NCI-H460 (cell line): ENCODE data around the gene EIF4B. TPM values are rescaled to one million over a fixed set of nuclear protein-coding genes. Genes with fewer than 3 reads are reported as not detected.
A peak's percentile ranks its signal among the peaks of the same experiment; 100 is the strongest.

Experiments
- DNase-seq: peaks from one replicate; pipeline ENCODE4 v3.0.0-alpha.2; 2016; ENCODE audit warnings: low read depth; ENCODE audit errors: extremely low read depth
- total RNA-seq: library from RNA; depleted of rRNA; stranded (reverse); fragments of >200 nt; shearing (Covaris generic); gene quantifications from 2 replicates; pipeline ENCODE4 v1.2.3, GENCODE V29; 2014

The EIF4B gene
- total RNA-seq, 1 experiment from 2014 or later = 879 TPM

- DNase-seq = no peak
Measured at GRCh38 chr12:53044896-53045695, 38.8 kb downstream of the EIF4B start.

GRCh38 chr12:53045696-53046045, 39.4 kb downstream of the EIF4B start:
- DNase-seq = no peak

- no peak for DNase-seq
Measured at GRCh38 chr12:53046655-53047220, 40.5 kb downstream of the EIF4B start.

GRCh38 chr12:53047221-53048032, 41.2 kb downstream of the EIF4B start:
- DNase-seq = peak; percentile 56

GRCh38 chr12:53048033-53048779, 42.0 kb downstream of the EIF4B start:
- peak; percentile 66 for DNase-seq

GRCh38 chr12:53048780-53049401, 42.6 kb downstream of the EIF4B start:
- no peak for DNase-seq

- DNase-seq = peak; percentile 33
Measured at GRCh38 chr12:53049571-53050318, 43.5 kb downstream of the EIF4B start, which contains the start of gene TNS2. Gene TNS2, plus strand, starts transcription at chr12:53050065. Its CDS starts 121 bp downstream, at chr12:53050186.

GRCh38 chr12:53050426-53051057, 44.3 kb downstream of the EIF4B start:
- no peak for DNase-seq

GRCh38 chr12:53051058-53051880, 45.0 kb downstream of the EIF4B start:
- DNase-seq = no peak

GRCh38 chr12:53051881-53052412, 45.7 kb downstream of the EIF4B start:
- no peak for DNase-seq

- peak; percentile 34 for DNase-seq
Measured at GRCh38 chr12:53052419-53053217, 46.4 kb downstream of the EIF4B start.

GRCh38 chr12:53053218-53054111, 47.2 kb downstream of the EIF4B start:
- peak; percentile 23 for DNase-seq

GRCh38 chr12:53054112-53054878, 48.0 kb downstream of the EIF4B start:
- DNase-seq = peak; percentile 95

- no peak for DNase-seq
Measured at GRCh38 chr12:53055471-53056266, 49.4 kb downstream of the EIF4B start.
